NCI-H82 (cell line): Measurements from ENCODE around the gene HLX.
A peak's percentile ranks its signal among the peaks of the same experiment; 100 is the strongest.

ENCODE experiments used
- DNase-seq: peaks from one replicate; lab custom pipeline; 2025; lab: John Stamatoyannopoulos, UW

HLX gene

GRCh38 chr1:220896092-220896491 lies 16.8 kb downstream of the HLX start:
- DNase-seq, result no peak

DNA sequence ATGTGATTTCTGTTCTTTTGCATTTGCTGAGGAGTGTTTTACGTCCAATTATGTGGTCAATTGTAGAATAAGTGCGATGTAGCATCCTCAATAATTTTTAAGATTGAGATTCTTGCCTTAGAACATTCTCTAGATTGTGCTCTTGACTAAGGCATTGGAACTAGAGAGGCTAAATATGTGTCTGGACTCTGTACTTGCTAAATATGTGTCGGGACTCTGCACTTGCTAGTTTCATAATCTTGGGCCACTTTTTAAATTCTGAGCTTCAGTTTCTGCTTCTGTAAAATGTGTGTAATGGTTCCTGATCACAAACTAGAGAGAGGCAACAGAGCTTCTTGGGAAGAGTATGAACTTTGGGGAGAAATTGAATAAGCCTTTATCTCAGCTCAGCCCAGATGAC lies 21.6 kb downstream of the HLX start:
- no peak for DNase-seq

- no peak for DNase-seq
These were observed 22.6 kb downstream of the HLX start for GRCh38 chr1:220901881-220902280.

DNA sequence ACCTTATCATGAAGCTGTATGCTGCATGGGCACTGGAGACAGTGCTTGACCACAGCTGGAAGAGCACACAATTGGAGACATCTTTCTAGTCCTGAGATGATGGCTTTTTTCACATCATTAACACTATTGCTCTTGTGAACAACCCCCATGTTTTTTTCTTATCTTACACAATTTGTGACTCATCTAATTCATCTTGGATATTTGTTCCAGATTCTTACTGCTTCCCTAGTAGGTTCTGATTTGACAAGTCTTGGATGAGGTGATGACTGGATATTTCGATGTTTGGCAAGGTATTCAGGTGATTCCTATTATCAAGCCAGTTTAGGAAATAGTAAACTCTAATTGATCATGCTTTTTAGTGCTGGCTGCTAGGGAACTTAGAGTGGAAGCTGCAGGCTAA lies 23.7 kb downstream of the HLX start:
- DNase-seq, result no peak

DNA sequence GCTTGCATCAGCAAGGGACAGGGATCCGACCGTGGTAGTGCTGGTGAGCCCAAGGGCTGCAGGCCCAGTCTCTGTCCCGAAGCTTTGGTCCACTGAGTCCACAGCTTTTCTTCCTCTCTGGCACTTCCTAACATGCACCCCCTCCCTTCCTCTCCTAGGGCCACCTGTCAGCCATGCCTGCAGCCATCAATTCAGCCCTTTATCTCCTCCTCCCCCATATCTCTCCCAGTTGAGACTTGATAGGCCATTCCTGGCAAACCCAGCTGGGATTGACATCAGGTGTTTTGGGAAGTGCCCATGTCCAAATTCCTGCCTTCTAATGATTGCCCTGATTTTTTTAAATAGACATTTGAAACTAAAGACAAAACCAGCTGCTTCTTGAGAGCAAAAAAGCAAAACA lies 25.6 kb downstream of the HLX start:
- DNase-seq, result peak; percentile 17

DNA sequence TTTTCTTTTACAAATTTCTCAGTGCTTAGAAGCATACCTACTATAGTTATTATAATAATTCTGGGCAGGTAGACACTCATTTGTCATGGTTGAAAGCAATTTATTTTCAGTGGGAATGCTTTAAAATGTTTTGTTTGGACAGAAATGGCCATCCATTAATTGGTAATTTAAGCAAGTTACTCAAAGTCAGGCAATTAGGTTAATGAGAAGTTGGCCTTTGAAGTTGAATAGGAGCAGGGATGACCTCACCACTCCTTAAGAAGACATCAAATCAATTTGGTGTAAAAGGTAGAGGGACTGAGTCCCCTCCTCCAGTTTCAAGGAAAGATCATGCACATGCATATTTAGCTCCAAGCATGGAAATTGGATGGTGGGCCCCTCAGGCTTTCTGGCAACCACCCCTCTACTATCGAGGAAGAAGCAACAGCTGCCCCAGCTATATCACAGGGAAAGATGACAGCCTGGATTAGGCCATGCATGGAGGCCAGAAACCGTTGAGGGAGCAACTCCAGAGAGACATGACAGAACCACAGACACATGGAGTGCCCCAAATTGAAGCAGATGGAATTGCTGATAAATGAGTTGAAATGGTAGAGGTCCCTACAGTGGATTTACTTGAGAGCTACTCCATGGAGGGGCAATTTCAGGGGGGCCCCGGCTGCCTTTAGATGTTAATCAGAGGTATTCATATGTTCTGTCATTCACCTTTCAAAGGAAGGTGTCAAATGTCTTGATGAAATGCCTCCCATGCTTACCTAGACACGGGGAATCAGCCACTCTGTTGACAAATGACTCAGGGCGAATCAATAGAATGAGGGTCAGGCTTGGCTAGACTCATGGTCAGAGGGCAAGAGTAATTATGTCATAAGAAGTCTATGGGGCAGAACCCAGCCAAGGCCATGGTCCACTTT lies 26.7 kb downstream of the HLX start:
- DNase-seq, result no peak

DNA sequence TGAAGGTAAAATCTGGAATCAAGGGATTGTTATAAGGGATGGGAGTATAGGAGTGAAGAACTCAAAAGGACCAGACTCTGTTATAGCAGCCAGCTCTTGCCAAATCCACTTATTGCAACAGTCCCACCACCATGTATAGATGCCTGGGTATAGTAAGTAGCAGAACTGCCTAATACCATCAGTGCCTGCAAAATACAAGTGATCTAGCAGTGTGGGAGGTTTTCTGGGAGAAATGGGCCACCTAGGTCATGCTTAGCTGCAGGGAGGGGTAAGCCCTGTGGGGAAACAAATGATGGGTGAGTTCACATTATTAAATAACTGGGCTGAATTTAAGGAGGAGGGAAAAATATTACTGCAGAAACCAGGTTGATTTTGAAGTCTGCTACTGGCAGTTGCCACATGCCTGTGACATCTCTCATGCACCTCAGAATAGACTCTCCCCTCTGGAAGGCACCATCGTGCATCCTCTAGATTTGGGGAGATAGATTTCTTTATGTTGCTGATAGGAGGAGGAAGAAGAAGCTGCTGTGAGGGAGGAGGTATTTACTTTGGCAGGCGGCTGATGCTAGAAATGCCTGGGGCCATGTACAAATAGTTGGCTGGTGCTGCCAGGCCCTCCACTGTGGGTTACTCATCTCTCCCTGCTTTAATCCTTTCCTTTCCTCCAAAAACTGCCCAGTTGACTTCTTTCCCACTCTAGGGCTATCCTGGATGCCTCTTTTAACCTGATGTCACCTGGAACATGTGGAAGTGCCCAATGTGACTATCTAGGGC lies 27.5 kb downstream of the HLX start:
- no peak for DNase-seq

DNA sequence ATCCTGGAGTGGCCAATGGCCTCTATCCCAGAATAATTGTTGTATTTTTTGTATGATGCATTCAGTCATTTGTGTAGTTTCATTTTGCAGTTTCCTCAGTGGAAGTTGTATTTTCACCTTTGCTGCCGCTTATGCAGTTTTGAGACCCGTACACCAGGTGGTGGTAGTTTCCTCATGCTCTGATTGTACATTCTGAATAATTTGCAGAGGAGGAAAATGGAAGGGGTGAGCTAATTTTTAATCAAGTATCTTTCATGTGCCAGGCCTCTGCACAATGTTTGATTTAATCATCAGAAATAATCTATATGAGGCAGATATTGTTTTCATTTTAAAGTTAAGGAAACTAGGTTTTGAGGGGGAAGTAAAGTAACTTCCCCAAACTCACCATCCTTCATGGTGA lies 29.5 kb downstream of the HLX start:
- DNase-seq, result peak; percentile 49

GRCh38 chr1:220910021-220910420 lies 30.8 kb downstream of the HLX start:
- DNase-seq, result no peak

GRCh38 chr1:220914283-220915116 lies 35.3 kb downstream of the HLX start:
- DNase-seq, result peak; percentile 51

GRCh38 chr1:220915117-220915440 lies 35.8 kb downstream of the HLX start:
- DNase-seq, result peak; percentile 51

- DNase-seq, result no peak
These were observed 36.7 kb downstream of the HLX start for GRCh38 chr1:220915954-220916353.

DNA sequence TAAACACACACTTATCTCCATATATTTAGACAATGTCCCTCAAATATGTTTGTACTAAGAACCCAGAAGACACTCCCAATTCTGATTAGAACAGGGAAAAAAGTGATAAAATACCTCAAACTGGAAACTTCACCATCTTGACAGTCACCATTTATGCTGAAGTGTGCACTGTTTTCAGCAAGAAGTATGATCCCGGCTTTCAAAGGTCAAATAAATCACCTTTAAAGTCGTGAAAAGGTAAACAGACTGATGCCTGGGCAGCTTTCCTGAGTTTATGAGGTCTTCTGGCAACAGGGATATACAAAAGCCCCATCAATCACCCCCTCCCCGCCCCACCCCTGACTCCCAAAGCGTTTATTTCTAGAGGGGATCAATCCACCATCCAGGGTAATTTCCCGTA lies 37.9 kb downstream of the HLX start:
- DNase-seq, result peak; percentile 79

DNA sequence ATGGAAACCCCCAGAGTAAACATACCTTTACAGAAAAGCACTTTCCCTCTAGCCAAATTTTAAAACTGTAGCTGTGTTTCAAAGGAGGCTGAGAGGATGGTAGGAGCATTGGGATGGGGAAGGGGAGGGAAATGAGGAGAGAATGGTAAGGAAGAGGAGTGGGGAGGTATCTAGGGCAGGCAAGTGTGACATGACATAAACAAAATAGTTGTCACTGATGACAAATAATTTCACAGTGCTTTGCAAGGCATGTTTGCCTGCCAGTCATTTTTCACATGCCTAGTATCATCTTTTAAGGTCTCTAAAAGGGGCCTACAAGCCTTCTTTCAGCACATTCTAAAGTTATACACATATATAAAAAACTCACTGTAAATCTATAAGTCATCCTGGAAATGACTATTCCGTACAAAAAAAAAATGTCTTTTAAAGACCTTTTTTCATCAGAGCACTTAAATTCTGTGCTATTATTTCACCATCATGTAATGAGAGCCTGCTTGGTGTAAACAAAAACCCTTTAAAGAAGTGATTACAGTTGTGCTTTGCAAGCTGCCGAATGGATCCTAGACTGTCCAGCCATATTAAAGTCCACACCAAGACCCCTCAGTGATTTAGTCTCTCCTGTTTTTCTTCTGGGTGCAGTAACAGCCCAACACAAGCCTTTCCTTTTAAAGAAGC lies 38.4 kb downstream of the HLX start:
- peak; percentile 58 for DNase-seq

- DNase-seq, result peak; percentile 96
These were observed 39.2 kb downstream of the HLX start for GRCh38 chr1:220918285-220918951.

DNA sequence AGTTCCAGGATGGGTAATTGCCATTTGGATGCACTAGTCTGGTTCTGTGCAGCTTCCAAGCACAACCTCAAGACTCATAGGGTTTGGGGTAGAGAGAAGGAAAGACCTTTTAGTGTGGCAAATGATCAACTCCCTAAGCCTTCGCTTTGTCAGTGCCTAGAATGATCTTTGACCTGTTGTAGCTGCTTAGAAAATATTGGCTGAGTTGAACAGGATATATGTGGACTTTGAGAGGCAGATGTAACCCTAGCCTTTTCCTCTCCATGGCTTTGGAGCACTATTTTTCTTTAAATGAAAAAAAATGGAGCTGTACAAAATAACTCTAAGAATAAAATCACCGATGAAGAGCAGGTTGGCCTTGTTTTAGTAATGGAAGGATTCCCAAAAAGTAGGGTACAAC lies 41.7 kb downstream of the HLX start:
- no peak for DNase-seq

DNA sequence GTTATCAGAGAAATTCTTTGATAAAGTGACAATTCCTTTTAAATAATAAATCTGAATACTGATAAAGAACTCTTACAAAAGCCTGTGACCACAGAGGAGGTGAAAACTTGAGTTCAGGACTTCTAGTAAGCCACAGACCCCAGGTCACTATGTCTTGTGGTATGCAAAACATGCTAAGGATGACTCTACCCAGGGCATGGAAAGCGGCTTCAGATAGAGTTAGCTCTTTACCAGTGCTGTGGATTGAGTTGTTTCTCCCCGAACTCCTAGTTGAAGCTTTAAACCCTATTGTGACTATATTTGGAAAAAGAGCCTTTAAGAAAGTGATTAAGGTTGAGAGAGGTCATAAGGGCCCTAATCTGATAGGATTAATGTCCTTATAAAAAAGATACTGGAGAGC lies 42.3 kb downstream of the HLX start:
- DNase-seq, result peak; percentile 83

DNA sequence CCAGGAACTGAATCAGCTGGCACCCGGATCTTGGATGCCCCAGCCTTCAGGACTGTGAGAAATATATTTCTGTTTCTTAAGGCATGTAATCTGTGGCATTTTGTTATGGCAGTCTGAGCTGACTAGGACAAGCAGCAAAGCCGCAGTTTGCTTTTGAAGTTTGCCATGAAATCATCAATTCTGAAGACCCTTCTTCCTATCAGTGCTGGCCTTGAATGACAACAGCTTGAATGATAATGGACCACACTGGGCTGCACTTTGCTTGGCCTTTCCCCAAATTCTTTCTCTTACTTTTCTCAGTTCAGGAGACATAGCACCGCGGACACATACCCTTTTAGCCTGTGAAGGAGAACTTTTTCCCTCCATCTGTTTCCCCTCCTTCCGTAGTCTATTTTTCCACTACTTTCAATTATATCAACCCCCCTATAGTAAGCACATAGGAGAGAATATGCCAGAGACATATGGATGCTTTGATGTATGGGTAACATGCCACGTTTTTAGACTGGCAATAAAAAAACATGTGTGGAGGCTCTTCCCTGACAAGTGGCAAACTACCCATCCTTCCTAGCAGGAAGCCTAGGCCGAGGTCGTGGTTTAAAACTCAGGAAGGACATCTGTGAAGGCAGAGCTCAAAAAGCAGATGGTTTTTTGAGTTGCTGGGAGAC lies 42.9 kb downstream of the HLX start:
- DNase-seq, result peak; percentile 55

GRCh38 chr1:220922951-220923350 lies 43.7 kb downstream of the HLX start:
- peak; percentile 99 for DNase-seq

DNA sequence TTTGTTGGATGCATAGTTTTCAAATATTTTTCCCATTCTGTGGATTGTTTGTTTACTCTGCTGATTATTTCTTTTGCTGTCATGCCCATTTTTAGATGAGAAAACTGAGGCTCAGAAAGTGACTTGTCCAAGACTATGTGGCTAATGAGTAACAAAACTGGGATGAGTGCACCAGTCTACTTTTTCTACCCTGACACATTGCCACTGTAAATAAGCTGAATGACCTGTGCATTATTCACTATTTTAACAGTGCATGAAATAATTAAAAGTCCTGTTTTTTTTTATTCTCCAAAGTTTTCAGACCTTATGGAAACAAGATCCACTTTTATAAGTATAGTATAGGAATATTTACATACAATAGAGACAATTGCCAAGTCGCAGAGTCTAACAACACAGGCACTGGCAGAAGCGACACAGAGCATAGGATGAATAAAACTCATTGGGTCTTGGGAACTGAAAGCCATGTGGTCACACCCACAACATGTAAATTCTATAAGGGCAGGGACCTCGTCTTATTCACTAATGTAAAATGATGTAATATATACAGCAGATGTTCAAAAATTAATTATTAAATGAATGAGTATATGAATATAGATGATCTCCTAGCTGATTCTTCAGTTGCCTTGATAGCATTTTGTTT lies 45.2 kb downstream of the HLX start:
- DNase-seq, result no peak
